Uterus (tissue), 2 donors: Measurements from ENCODE around the gene PCYT1A.

ENCODE experiments used
- POLR2A ChIP-seq, 2 donors: fragments of 450-650 bp; IDR thresholded peaks; one replicate each; pipeline ENCODE4 v1.6.1; 2016; ENCODE audit warnings: antibody characterized with exemption in 2 of 2, mild to moderate bottlenecking in 1 of 2, moderate library complexity in 1 of 2
- TF ChIP-seq, protein P1 (sequence below), 4 experiments: fragments of 200-600 bp in 2 of 4; fragments of 450-650 bp in 2 of 4; sonication (generic) in 2 of 4; IDR thresholded peaks; one replicate each; pipeline ENCODE4 v1.5.1; 2016 to 2019; ENCODE audit warnings: antibody characterized with exemption in 4 of 4, mild to moderate bottlenecking in 2 of 4, moderate library complexity in 1 of 4

DNA sequence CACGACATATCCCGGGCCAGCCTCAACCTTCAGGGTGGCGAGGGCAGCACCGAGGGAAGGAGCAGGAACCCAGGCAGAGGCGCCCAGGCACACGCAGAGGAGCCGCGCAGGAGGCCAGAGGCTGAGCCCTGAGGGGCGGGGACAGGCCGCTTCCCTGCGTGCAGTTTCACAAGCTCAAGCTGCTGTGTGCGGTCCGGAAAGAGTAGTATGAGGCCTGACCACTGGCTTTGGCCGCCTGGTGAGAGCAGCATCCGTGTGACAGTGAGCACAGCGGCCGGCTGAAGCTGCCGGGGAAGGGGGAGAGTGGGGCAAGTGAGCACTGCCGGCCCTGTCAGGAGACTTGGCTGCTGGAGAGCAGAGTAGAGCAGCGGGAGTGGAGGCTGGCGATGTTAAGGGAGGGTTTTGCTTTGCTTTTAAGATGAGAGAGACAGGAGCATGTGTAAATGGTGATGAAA, 85.0 kb downstream of the PCYT1A start:
- TF ChIP-seq POLR2A (IDR thresholded peaks at IDR 0.05), result no peak
- TF ChIP-seq, protein P1, sequence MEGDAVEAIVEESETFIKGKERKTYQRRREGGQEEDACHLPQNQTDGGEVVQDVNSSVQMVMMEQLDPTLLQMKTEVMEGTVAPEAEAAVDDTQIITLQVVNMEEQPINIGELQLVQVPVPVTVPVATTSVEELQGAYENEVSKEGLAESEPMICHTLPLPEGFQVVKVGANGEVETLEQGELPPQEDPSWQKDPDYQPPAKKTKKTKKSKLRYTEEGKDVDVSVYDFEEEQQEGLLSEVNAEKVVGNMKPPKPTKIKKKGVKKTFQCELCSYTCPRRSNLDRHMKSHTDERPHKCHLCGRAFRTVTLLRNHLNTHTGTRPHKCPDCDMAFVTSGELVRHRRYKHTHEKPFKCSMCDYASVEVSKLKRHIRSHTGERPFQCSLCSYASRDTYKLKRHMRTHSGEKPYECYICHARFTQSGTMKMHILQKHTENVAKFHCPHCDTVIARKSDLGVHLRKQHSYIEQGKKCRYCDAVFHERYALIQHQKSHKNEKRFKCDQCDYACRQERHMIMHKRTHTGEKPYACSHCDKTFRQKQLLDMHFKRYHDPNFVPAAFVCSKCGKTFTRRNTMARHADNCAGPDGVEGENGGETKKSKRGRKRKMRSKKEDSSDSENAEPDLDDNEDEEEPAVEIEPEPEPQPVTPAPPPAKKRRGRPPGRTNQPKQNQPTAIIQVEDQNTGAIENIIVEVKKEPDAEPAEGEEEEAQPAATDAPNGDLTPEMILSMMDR (IDR thresholded peaks at IDR 0.05), result no peak
